GM12878 (cell line): ENCODE measurements around the gene IRF8. TPM values are rescaled to one million over a fixed set of nuclear protein-coding genes. Genes with fewer than 3 reads are reported as not detected.

Experiments used
- ATAC-seq: fragments of 200-7000 bp; cut with Tn5 transposase; 3 replicates; pipeline ENCODE4 v1.9.1; 2020; ENCODE audit warnings: mild to moderate bottlenecking, moderate library complexity
- BruUV-seq: library from RNA; stranded (reverse); fragments of 400-500 nt; replicated peaks from 2 replicates; lab custom pipeline; 2021; lab: Mats Ljungman, UMichigan
- CTCF ChIA-PET: fragments of 300-600 bp; sonication (Branson Sonifier 250); formaldehyde crosslinking; extraction: SDS; loops from one replicate; lab custom pipeline; 2021; ENCODE audit warnings: inconsistent platforms; lab: Yijun Ruan, JAX
- POLR2A ChIA-PET: fragments of 350-600 bp; formaldehyde crosslinking; extraction: SDS; loops from one replicate; lab custom pipeline; 2021; ENCODE audit warnings: inconsistent platforms; lab: Charles Lee
- RAD21 ChIA-PET: fragments of 300-600 bp; sonication (Branson Sonifier 250); formaldehyde crosslinking; loops from one replicate; lab custom pipeline; 2023; ENCODE audit warnings: antibody characterized with exemption; ENCODE audit not compliant: unreplicated experiment; lab: Charles Lee
- SMC1A ChIA-PET: fragments of 300-600 bp; sonication (Branson Sonifier 250); formaldehyde crosslinking; loops from one replicate; lab custom pipeline; 2023; ENCODE audit not compliant: unreplicated experiment, uncharacterized antibody; lab: Charles Lee
- DNase-seq: peaks from one replicate; pipeline ENCODE4 v3.0.0-alpha.2; 2011; ENCODE audit warnings: low read depth, low spot score
- FAIRE-seq: peaks from 3 replicates; lab custom pipeline; 2011; peaks lifted over from hg19 to GRCh38; lab: Jason Lieb, UNC
- H2AFZ ChIP-seq: 2 replicates; pipeline ENCODE4 v1.6.0; 2011; ENCODE audit warnings: low read depth, low read length, control low read depth; ENCODE audit not compliant: control insufficient read depth
- H3K27ac ChIP-seq: 2 replicates; pipeline ENCODE4 v1.5.1; 2011; ENCODE audit warnings: control low read depth; ENCODE audit not compliant: control insufficient read depth, insufficient read depth
- H3K27me3 ChIP-seq, 2 experiments: replicated peaks in 1 of 2; 2 replicates each; pipeline versions ENCODE4 v1.6.0 to v1.6.1; 2011; ENCODE audit warnings: low read length in 1 of 2; ENCODE audit not compliant: control insufficient read depth in 2 of 2, insufficient read depth in 2 of 2
- H3K36me3 ChIP-seq, 2 experiments: 2 replicates each; pipeline ENCODE4 v1.5.1; 2011; ENCODE audit warnings: low read length in 1 of 2; ENCODE audit not compliant: control insufficient read depth in 2 of 2, insufficient read depth in 2 of 2
- H3K4me1 ChIP-seq: 2 replicates; pipeline ENCODE4 v1.6.1; 2011; ENCODE audit warnings: mild to moderate bottlenecking, low read length, moderate library complexity, mixed read lengths; ENCODE audit not compliant: control insufficient read depth, insufficient read depth
- H3K4me2 ChIP-seq: 2 replicates; pipeline ENCODE4 v1.6.0; 2011; ENCODE audit warnings: control low read depth; ENCODE audit not compliant: control insufficient read depth, insufficient read depth
- H3K4me3 ChIP-seq: fragments of 200-600 bp; sonication (generic); 2 replicates; pipeline ENCODE4 v1.5.1; 2016
- H3K79me2 ChIP-seq: 2 replicates; pipeline ENCODE4 v1.6.0; 2011; ENCODE audit warnings: low read length; ENCODE audit not compliant: control insufficient read depth, insufficient read depth
- H3K9ac ChIP-seq: 2 replicates; pipeline ENCODE4 v1.8.0; 2011; ENCODE audit warnings: low read length, control low read depth, mixed read lengths; ENCODE audit not compliant: control insufficient read depth, insufficient read depth
- H3K9me3 ChIP-seq: replicated peaks from 3 replicates; pipeline ENCODE4 v1.5.1; 2011; ENCODE audit warnings: mild to moderate bottlenecking, low read length; ENCODE audit not compliant: control insufficient read depth, insufficient read depth
- H4K20me1 ChIP-seq: 2 replicates; pipeline ENCODE4 v1.6.0; 2011; ENCODE audit not compliant: control insufficient read depth, insufficient read depth
- CEBPZ ChIP-seq: fragments of 150-350 bp; IDR thresholded peaks from 2 replicates; pipeline ENCODE4 v1.6.1; 2016; ENCODE audit warnings: low read depth, low read length
- JUNB ChIP-seq: IDR thresholded peaks from 2 replicates; pipeline ENCODE4 v1.6.1; 2016; ENCODE audit warnings: antibody characterized with exemption, mild to moderate bottlenecking
- PRDM15 ChIP-seq: fragments of 450-650 bp; formaldehyde crosslinking; IDR thresholded peaks from 2 replicates; pipeline ENCODE4 v1.4.0; 2020; ENCODE audit warnings: mild to moderate bottlenecking, moderate library complexity
- RAD51 ChIP-seq: fragments of 450-650 bp; IDR thresholded peaks from 2 replicates; pipeline ENCODE4 v1.6.1; 2016; ENCODE audit warnings: moderate library complexity, mild to moderate bottlenecking, inconsistent platforms
- SP1 ChIP-seq: IDR thresholded peaks from one replicate; pipeline ENCODE4 v1.6.1; 2011; ENCODE audit warnings: low read depth, low read length
- TCF7 ChIP-seq: IDR thresholded peaks from 2 replicates; pipeline ENCODE4 v1.6.1; 2014; ENCODE audit warnings: antibody characterized with exemption, borderline replicate concordance
- WGBS: methylation state at CpG from one replicate; pipeline ENCODE4 v1.1.6; 2016; ENCODE audit warnings: low lambda C conversion rate; ENCODE audit not compliant: insufficient replicate concordance, insufficient coverage; ENCODE audit errors: missing lambda C conversion rate; 5-methylcytosine and 5-hydroxymethylcytosine counted together
- in situ Hi-C: fragments of 300-500 bp; cut with MboI; formaldehyde crosslinking; loops from 9 replicates; pipeline ENCODE4 v1.14.3; 2018; ENCODE audit warnings: mixed read lengths
- intact Hi-C: fragments of 100-400 bp; cut with micrococcal nuclease; formaldehyde crosslinking; loops from one replicate; pipeline ENCODE4 v1.14.2; 2022; ENCODE audit not compliant: unreplicated experiment
- polyA plus RNA-seq, 11 experiments: library from polyadenylated mRNA; depleted of rRNA in 4 of 11; unstranded in 6 of 11; stranded (reverse) in 5 of 11; fragments of >200 nt; fragmentation: Nextera tagmentation in 4 of 11; fragmentation: Illumina TruSeq in 1 of 11; extraction: Ambion mirVana in 4 of 11; extraction: Trizol in 1 of 11; gene quantifications; 1 replicate in 1 of 11; 2 replicates in 10 of 11; pipeline versions ENCODE4 v1.2.1 to v1.2.3, GENCODE V29; 2011 to 2016; ENCODE audit warnings: inconsistent platforms in 2 of 11, missing spikeins in 2 of 11, low read depth in 1 of 11
- total RNA-seq, 4 experiments: library from RNA; depleted of rRNA in 3 of 4; stranded (reverse); fragments of >200 nt in 3 of 4; fragmentation: Illumina TruSeq in 1 of 4; extraction: Trizol in 1 of 4; gene quantifications; 2 replicates each; pipeline versions ENCODE4 v1.2.1 to v1.2.3, GENCODE V29; 2013 to 2021
- TF ChIP-seq, protein P1 (sequence below): fragments of 450-650 bp; IDR thresholded peaks from 2 replicates; pipeline ENCODE4 v1.6.1; 2017; ENCODE audit warnings: mild to moderate bottlenecking, moderate library complexity

Gene IRF8
- total and polyA plus RNA-seq, 10 of the 15 experiments (the other 5 are each of a cell fraction or from before 2014, with no cell fraction given), result 17.1 to 237 (median 172) TPM

- CTCF ChIA-PET, result interaction anchor here (1.1 kb wide), 1 partner anchor 65 kb away, joined by 3 read pairs; no protein-coding TSS in a partner anchor
- 30% methylated on average over 6 of the region's 6 CpGs for whole genome bisulfite sequencing
- SMC1A ChIA-PET, result interaction anchor here (2.0 kb wide), 1 partner anchor 64 kb away, joined by 6 read pairs; no protein-coding TSS in a partner anchor
Observed at GRCh38 chr16:85885537-85885936, 13.4 kb upstream of the IRF8 start.

More at GRCh38 chr16:85885537-85885936, 13.4 kb upstream of the IRF8 start:
- no TSS peak for BruUV-seq
- TF ChIP-seq RAD51, result no peak
- no peak for TF ChIP-seq TCF7
- TF ChIP-seq CEBPZ, result no peak
- no peak for TF ChIP-seq SP1
- no peak for TF ChIP-seq JUNB
- TF ChIP-seq, protein P1, sequence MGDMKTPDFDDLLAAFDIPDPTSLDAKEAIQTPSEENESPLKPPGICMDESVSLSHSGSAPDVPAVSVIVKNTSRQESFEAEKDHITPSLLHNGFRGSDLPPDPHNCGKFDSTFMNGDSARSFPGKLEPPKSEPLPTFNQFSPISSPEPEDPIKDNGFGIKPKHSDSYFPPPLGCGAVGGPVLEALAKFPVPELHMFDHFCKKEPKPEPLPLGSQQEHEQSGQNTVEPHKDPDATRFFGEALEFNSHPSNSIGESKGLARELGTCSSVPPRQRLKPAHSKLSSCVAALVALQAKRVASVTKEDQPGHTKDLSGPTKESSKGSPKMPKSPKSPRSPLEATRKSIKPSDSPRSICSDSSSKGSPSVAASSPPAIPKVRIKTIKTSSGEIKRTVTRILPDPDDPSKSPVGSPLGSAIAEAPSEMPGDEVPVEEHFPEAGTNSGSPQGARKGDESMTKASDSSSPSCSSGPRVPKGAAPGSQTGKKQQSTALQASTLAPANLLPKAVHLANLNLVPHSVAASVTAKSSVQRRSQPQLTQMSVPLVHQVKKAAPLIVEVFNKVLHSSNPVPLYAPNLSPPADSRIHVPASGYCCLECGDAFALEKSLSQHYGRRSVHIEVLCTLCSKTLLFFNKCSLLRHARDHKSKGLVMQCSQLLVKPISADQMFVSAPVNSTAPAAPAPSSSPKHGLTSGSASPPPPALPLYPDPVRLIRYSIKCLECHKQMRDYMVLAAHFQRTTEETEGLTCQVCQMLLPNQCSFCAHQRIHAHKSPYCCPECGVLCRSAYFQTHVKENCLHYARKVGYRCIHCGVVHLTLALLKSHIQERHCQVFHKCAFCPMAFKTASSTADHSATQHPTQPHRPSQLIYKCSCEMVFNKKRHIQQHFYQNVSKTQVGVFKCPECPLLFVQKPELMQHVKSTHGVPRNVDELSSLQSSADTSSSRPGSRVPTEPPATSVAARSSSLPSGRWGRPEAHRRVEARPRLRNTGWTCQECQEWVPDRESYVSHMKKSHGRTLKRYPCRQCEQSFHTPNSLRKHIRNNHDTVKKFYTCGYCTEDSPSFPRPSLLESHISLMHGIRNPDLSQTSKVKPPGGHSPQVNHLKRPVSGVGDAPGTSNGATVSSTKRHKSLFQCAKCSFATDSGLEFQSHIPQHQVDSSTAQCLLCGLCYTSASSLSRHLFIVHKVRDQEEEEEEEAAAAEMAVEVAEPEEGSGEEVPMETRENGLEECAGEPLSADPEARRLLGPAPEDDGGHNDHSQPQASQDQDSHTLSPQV, result no peak
- no peak for TF ChIP-seq PRDM15 (CRISPR knock-in tag)
- H3K79me2 ChIP-seq, result no peaks in the 10 kb centered on the region
- H3K27me3 ChIP-seq, result no peaks in the 10 kb centered on the region; a peak in 1 of 4 replicates
- in situ Hi-C loops (no loop called here), intact Hi-C loops (no loop called here)
- H2AFZ ChIP-seq, result no peak overlapping the region
- H3K4me2 ChIP-seq, result no peak overlapping the region
- H3K4me1 ChIP-seq, result peaks cover 42% of the 10 kb centered on the region
- H3K27ac ChIP-seq, result no peak overlapping the region
- RAD21 ChIA-PET, result no interaction called here
- H4K20me1 ChIP-seq, result no peaks in the 10 kb centered on the region
- no peaks in the 10 kb centered on the region for H3K36me3 ChIP-seq
- no peak overlapping the region for H3K9ac ChIP-seq
- ATAC-seq, result no peak
- POLR2A ChIA-PET, result interaction anchor here (1.6 kb wide), 1 partner anchor 15 kb away, joined by 5 read pairs; no protein-coding TSS in a partner anchor
- no peaks in the 10 kb centered on the region for H3K9me3 ChIP-seq
- no peak for DNase-seq
- no peak for FAIRE-seq
- no peak overlapping the region for H3K4me3 ChIP-seq
